OCI-M2 (cell line): ENCODE measurements around the gene DUSP16.
"Not testable (repeated sequence)": the region's sequence is repeated elsewhere in the genome, so short reads cannot be mapped to it uniquely, and the experiment has no call there.

Experiments used
- DNase-seq: peaks from one replicate; lab custom pipeline; 2025; ENCODE audit not compliant: unreplicated experiment; lab: John Stamatoyannopoulos, UW

DUSP16 gene

GRCh38 chr12:12583510-12584178 is 21.0 kb upstream of the DUSP16 start:
- DNase-seq, result no peak

- no peak for DNase-seq
These were observed 20.2 kb upstream of the DUSP16 start for GRCh38 chr12:12582895-12583303.

GRCh38 chr12:12582193-12582881 is 19.7 kb upstream of the DUSP16 start:
- DNase-seq, result no peak

- not testable (repeated sequence) for DNase-seq
These were observed 18.1 kb upstream of the DUSP16 start for GRCh38 chr12:12580716-12581115.

GRCh38 chr12:12577786-12578185 is 15.1 kb upstream of the DUSP16 start:
- no peak for DNase-seq

GRCh38 chr12:12572659-12573058 is 10.0 kb upstream of the DUSP16 start:
- DNase-seq, result no peak

GRCh38 chr12:12565971-12566370 is 3.3 kb upstream of the DUSP16 start:
- not testable (repeated sequence) for DNase-seq

GRCh38 chr12:12564911-12565310 is 2.2 kb upstream of the DUSP16 start:
- DNase-seq, result no peak

GRCh38 chr12:12563290-12563928 is 746 bp upstream of the DUSP16 start:
- DNase-seq, result no peak

GRCh38 chr12:12562016-12562483 is 613 bp downstream of the DUSP16 start:
- DNase-seq, result no peak

- no peak for DNase-seq
These were observed 1.2 kb downstream of the DUSP16 start for GRCh38 chr12:12561371-12562015.

- DNase-seq, result no peak
These were observed 1.9 kb downstream of the DUSP16 start for GRCh38 chr12:12560587-12561370.

- DNase-seq, result no peak
These were observed 2.9 kb downstream of the DUSP16 start for GRCh38 chr12:12559719-12560296.

GRCh38 chr12:12558291-12558690 is 4.4 kb downstream of the DUSP16 start:
- DNase-seq, result no peak

- DNase-seq, result no peak
These were observed 4.9 kb downstream of the DUSP16 start for GRCh38 chr12:12557733-12558132.

- DNase-seq, result no peak
These were observed 7.0 kb downstream of the DUSP16 start for GRCh38 chr12:12555656-12556055.

GRCh38 chr12:12553208-12553785 is 9.4 kb downstream of the DUSP16 start:
- no peak for DNase-seq

- no peak for DNase-seq
These were observed 11.5 kb downstream of the DUSP16 start for GRCh38 chr12:12551115-12551514.

GRCh38 chr12:12550277-12550676 is 12.4 kb downstream of the DUSP16 start:
- no peak for DNase-seq

GRCh38 chr12:12549426-12549825 is 13.2 kb downstream of the DUSP16 start:
- no peak for DNase-seq
